Motor neuron (in vitro differentiated cells): ENCODE results near the gene SIK3. TPM values are rescaled to one million over a fixed set of nuclear protein-coding genes. Genes with fewer than 3 reads are reported as not detected.

Source experiments
- ATAC-seq, 8 experiments: fragments of 200-7000 bp; cut with Tn5 transposase; replicated peaks in 6 of 8; 2 replicates each; pipeline ENCODE4 v1.8.0; 2021; ENCODE audit warnings: mild to moderate bottlenecking in 8 of 8, moderate library complexity in 8 of 8
- H3K27ac ChIP-seq, 2 donors: fragments of 250-450 bp; sonication (Bioruptor Pico); 2 replicates each; pipeline ENCODE4 v1.9.0; 2021; ENCODE audit warnings: antibody characterized with exemption in 2 of 2, mild to moderate bottlenecking in 2 of 2, moderate library complexity in 1 of 2
- H3K4me1 ChIP-seq, 2 donors: fragments of 250-450 bp; sonication (Bioruptor Pico); replicated peaks in 1 of 2; 2 replicates each; pipeline ENCODE4 v1.6.1; 2021; ENCODE audit warnings: antibody characterized with exemption in 2 of 2, mild to moderate bottlenecking in 2 of 2, moderate library complexity in 1 of 2
- H3K4me3 ChIP-seq, 5 donors: fragments of 250-450 bp; sonication (Bioruptor Pico); 2 replicates each; pipeline ENCODE4 v1.9.0; 2021; ENCODE audit warnings: antibody characterized with exemption in 5 of 5, mild to moderate bottlenecking in 5 of 5, moderate library complexity in 4 of 5
- WGBS, 10 experiments: fragments of 450-650 bp; shearing (Covaris generic); methylation state at CpG; one replicate each; pipeline ENCODE4 v1.0.0; 2022; 5-methylcytosine and 5-hydroxymethylcytosine counted together
- in situ Hi-C, 9 experiments: fragments of 400-800 bp; cut with MboI; loops; one replicate each; pipeline ENCODE4 v1.15.0; 2021; ENCODE audit warnings: low sequenced_read_pairs in 9 of 9, low pct_unique_long_range_greater_than_20kb in 2 of 9; ENCODE audit not compliant: unreplicated experiment in 9 of 9
- total RNA-seq, 8 experiments: library from RNA; unstranded; fragments of 300-600 nt; gene quantifications; 2 replicates each; pipeline versions ENCODE4 v1.2.3 to v1.2.4, GENCODE V29; 2022

The SIK3 gene
- total RNA-seq, 8 experiments from 2014 or later: 12.7 to 34.3 (median 16.5) TPM

DNA sequence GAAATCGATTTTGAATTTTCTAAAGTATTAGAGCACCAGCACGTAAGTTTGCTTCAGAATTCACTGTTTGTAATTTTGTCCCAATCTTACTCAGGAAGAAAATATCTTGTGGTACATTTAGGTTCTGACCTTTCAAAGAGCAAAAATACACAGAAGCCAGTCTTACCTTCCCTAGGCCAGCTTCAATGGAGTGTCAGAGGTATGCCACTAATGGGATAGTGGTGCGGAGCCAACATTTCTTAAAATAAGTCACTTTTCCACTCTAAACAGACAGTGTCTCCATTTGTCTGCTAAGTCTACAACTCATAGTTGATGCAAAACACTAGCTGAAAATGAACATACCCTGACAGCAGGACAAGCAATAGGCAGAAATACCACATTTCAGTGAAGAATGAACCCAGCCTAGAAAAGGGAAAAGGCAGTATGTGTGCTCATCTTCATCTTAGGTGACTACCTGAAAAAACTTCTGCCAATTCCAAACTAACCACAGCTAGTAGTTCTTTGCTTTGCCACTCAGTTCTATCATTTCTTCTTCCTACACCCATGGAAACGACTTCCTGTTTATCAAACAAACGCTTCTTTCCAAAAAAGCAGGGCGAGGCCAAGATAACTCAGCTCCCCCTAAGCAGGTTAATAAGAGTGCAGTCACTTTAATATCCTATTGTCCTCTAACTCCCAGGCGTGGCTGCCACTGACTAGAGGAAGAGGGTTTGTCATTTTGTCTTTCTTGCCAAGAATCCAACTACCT is 166.8 kb downstream of the SIK3 start:
- Histone ChIP-seq H3K4me3 (no peak overlapping the region), H3K4me1 (peaks cover 0 to 7% of the 10 kb centered on the region in 2 donors), H3K27ac (no peak overlapping the region)
- 46 to 90% (median 85%) methylated on average over 1 to 7 of the region's 7 CpGs; no CpG with 5 or more reads in 1 of the 10 experiments for WGBS, 10 experiments
- in situ Hi-C loops: no loop called here
- ATAC-seq: peak in 2 of 8 experiments; percentile 20 to 67

DNA sequence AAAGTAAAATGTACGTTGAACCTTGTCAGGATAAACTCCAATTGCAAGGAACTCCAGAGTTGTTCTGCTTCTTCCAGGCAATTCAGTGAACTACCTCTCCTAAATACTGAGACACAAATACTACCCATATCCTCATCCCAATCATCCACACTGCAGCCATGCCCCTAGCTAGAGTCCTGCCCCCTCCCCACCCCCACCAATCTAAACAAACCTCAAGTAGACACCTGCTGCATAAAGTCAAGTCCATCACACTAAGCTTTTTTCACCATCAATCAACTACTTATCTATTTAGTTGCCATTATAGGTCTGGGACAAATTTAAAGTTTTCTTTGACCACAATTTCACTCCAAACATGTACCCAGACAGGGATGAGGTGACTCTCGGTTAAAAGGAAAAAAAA is 167.6 kb downstream of the SIK3 start:
- no peak overlapping the region for H3K27ac ChIP-seq
- no peak for ATAC-seq
- in situ Hi-C loops: no loop called here
- H3K4me3 ChIP-seq: no peak overlapping the region
- peaks cover 0 to 7% of the 10 kb centered on the region in 2 donors for H3K4me1 ChIP-seq
- 80 to 100% (median 100%) methylated on average over 1 to 2 of the region's 2 CpGs; no CpG with 5 or more reads in 3 of the 10 experiments for WGBS, 10 experiments

DNA sequence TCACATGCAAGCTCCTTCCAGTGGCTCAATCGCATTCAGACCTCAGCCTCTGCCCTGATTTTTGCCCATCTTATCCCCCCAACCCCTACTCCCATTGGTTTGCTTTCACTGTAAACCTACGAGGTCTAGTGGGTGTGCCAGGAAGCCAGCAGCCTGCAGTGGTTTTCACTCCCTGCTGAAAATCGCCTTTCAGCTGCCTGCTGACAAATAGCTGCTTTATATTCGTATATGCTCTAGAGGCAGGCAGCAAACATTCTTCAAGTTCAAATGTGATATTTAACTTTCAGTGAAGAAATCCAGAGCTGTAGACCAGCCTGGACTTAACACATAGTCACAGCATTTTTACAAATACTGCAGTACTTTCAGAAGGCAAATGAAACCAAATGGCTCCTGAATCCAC is 168.1 kb downstream of the SIK3 start:
- Histone ChIP-seq H3K4me1 (peaks cover 0 to 7% of the 10 kb centered on the region in 2 donors), H3K27ac (no peak overlapping the region), H3K4me3 (no peak overlapping the region)
- ATAC-seq: peak in 5 of 8 experiments; percentile 15 to 72 (median 45)
- 22 to 100% (median 60%) methylated on average over 1 to 4 of the region's 4 CpGs; no CpG with 5 or more reads in 3 of the 10 experiments for WGBS, 10 experiments
- in situ Hi-C loops: no loop called here

DNA sequence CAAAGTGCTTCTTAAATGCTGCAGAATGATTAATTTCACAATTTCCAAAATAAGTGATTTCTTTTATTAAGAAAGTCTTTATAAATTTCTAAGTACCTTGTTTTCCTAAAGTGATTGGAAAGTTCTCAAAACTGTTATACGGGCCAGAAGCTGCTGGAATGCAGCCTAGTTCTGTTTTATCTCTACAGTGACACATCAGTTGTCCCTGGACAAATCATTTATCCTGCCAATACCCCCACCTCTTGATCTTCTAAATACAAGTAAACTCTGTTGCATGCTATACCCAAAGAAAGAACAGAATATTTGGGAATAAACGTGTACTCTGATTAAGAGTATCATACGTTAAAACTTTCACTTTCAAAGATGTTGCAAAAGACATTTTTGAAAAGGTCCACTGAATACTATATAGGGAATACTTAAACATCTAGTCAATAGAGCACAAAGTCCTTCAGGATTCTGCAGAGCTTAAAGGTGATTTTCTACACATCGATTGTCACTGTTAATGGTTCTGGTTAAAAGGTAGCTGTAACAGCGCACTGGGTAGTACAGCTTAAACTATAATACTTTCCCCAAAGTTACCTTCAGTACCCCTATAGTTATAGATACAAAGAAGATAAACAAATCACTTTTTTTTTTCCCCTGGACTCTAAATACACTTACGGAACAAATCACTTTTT is 168.7 kb downstream of the SIK3 start:
- ATAC-seq: no peak
- in situ Hi-C loops: no loop called here
- Histone ChIP-seq H3K4me1 (peaks cover 0 to 7% of the 10 kb centered on the region in 2 donors), H3K27ac (no peak overlapping the region), H3K4me3 (no peak overlapping the region)
- whole genome bisulfite sequencing, 10 experiments: 34 to 92% (median 82%) methylated on average over 3 to 6 of the region's 6 CpGs

DNA sequence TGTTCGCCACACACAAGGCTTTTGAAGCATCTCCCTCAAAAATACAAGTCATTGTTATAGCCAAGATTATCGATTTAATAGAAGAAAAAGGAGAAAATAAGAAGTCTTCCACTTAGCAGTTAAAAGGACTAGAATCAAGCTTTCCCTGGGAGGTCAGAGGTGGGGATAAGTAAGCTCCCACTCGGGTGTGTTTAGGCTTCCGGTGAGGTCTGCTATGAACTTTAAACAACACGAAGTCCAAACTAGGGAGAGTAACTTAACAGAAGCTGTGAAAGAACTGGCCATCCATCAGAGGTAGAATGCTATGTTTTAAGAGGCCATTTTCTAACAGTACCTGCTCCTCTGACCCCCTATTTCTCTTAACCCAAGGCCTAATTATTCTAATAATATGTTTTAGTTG is 169.4 kb downstream of the SIK3 start:
- Histone ChIP-seq H3K27ac (no peak overlapping the region), H3K4me3 (no peak overlapping the region), H3K4me1 (peaks cover 0 to 7% of the 10 kb centered on the region in 2 donors)
- in situ Hi-C loops: no loop called here
- 68 to 100% (median 90%) methylated on average over 1 to 5 of the region's 5 CpGs for WGBS, 10 experiments
- ATAC-seq: no peak

DNA sequence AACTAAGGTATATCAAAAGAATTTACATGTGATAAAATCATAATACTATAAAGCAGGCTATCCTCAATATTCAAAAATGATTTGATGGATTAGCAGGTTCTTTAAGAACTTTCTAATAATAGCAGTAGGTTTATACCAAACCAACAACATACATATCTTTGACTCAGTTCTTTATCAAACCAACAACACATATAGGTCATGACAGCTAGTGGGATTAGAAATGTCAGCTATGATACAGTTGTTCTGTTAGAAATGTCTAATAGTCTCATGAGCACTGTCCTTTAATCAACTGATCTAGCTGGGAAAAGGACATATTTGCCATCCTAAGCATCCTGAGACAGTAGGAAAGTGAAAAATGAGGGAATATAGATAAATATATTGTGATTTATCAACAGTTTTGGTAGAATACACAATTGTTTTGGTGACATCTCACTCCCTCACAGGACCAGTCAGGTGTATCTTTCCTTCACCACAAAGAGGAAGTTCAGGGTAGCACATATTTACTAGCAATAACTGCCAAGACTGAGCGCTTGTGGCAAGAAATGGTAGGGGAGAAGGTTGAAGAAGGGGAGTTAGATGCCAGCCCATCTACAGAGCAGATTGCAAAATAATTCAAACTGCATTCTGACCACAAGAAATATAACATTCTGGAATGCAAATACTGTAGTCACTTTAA is 170.0 kb downstream of the SIK3 start:
- Histone ChIP-seq H3K4me3 (no peak overlapping the region), H3K4me1 (peaks cover 0 to 7% of the 10 kb centered on the region in 2 donors), H3K27ac (no peak overlapping the region)
- WGBS, 10 experiments: 67 to 100% (median 100%) methylated on average over 1 of the region's 1 CpG; no CpG with 5 or more reads in 5 of the 10 experiments
- ATAC-seq: no peak
- in situ Hi-C loops: no loop called here

DNA sequence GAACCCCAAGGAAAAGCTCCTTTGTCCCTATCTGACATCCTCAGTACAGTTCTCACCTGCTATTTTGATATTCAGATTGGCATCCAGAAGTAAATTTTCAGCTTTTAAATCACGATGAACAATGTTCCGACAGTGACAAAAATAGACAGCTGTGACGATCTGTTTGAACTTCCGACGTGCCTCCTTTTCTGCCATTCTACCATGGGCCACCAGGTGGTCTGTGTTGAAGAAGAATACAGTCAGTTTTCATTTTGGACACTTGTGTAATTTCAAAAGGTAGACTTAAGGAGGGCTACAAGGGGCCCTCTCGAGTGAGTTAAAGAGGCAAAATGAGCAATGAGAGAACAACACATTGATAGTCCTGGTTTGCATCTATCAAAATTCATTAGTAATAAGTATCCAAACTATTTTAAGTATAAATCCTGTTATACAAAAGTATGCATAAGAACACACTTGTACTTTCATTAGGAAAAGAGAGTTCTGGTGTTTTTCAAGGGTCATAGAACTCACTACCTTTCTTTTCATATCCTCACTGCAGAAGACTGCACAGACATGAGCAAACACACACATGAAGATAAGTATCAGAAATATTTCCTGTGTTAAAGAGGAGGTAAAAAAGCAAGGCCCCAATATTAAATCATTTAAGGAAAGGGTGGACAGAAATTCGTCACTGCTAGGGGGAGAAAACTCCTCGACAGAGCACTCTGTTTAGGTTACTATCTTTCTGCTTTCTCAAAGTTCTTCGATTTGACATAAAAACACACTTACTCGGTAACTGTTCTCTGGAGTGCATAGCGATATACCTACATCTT is 170.9 kb downstream of the SIK3 start:
- Histone ChIP-seq H3K4me1 (peaks cover 0 to 7% of the 10 kb centered on the region in 2 donors), H3K27ac (no peak overlapping the region), H3K4me3 (no peak overlapping the region)
- in situ Hi-C loops: no loop called here
- 74 to 95% (median 88%) methylated on average over 4 to 11 of the region's 11 CpGs; no CpG with 5 or more reads in 1 of the 10 experiments for WGBS, 10 experiments
- ATAC-seq: no peak

DNA sequence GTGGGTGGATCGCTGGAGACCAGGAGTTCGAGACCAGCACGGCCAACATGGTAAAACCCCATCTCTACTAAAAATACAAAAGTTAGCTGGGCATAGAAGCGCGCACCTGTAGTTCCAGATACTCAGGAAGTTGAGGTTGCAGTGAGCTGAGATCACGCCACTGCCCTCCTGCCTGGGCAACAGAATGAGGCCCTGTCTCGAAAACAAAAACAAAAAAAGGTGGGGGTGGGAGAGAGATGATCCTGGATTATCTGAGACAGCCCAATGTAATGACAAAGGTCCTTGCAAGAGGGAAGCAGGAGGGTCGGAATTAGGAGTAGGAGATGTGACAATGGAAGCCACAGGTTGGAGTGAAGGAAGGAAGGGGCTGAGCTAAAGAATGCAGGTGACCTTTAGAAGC is 173.2 kb downstream of the SIK3 start:
- Histone ChIP-seq H3K4me1 (peaks cover 0 to 2% of the 10 kb centered on the region in 2 donors), H3K4me3 (no peak overlapping the region), H3K27ac (no peak overlapping the region)
- in situ Hi-C loops: no loop called here
- WGBS, 10 experiments: 77 to 100% (median 95%) methylated on average over 1 to 7 of the region's 8 CpGs; no CpG with 5 or more reads in 2 of the 10 experiments
- no peak for ATAC-seq

DNA sequence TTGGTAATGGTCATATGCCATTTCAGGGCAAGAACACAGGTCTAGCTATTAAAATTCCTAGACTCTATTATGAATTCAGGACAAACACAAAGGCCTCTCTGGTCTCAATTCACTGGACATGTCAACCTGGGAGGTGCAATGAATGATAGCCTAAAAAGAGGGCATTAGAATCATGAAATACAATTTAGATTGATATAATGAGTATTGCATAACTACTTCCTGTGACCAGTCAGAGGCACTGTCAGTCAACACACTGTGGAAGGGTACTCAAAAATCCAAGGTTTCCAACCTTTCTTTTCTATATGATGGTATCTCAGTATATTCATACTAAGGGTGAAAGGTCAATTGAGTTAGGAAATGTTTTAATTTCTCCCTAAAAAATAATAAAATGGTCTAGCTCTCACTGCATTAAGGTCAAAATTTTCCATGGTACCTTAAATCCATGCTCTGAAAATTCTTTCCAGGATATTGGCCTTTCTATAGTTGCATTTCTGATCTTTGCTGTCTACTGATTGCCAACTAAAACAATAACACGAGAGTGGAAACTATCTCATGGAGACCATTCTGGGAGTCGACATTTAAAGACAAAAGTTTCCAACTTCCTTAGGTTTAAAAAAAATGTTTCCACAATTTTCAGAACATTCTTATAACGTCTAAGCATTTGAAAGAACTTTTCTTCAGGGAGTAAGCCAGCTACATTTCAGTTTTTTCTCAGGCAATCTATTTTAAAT is 179.1 kb downstream of the SIK3 start:
- H3K4me1 ChIP-seq: no peaks in the 10 kb centered on the region
- H3K4me3 ChIP-seq: no peak overlapping the region
- no peak for ATAC-seq
- H3K27ac ChIP-seq: no peak overlapping the region
- in situ Hi-C loops: no loop called here
- 38 to 100% (median 84%) methylated on average over 1 to 3 of the region's 3 CpGs for whole genome bisulfite sequencing, 10 experiments

DNA sequence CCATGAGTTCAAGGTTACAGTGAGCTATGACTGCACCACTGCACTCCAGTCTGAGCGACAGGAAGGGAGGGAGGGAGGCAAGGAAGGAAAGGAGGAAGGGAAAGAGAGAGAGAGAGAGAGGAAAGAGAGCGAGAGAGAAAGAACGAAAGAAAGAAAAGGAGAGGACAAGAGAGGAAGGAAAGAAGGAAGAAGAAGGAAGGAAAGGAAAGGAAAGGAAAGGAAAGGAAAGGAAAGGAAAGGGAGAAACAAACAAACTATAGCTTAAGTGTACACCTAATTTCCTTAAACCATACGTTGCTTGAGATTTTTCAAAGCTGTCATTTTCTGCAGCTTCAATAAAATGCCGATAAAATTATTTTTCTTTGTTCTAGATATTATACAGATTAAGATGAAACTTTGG is 180.6 kb downstream of the SIK3 start:
- Histone ChIP-seq H3K4me3 (no peak overlapping the region), H3K4me1 (no peaks in the 10 kb centered on the region), H3K27ac (no peak overlapping the region)
- WGBS, 10 experiments: 80 to 100% (median 92%) methylated on average over 1 to 5 of the region's 5 CpGs
- no peak for ATAC-seq
- in situ Hi-C loops: no loop called here

DNA sequence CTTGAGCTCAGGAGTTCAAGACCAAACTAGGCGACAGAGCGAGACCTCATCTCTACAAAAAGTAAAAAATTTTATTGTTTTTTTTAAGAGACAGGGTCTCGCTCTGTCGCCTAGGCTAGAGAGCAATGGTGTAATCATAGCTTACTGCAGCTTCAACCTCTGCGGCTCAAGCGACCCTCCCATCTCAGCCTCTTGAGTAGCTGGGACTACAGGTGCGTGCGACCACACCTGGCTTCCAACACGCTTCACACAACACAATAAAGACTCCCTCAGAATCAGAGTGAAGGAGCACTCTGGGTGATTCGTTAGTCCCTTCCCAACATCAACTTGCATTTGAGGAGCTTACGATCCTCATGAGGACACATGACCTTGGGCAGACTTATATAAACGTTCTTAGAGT is 181.3 kb downstream of the SIK3 start:
- Histone ChIP-seq H3K4me1 (no peaks in the 10 kb centered on the region), H3K4me3 (no peak overlapping the region), H3K27ac (no peak overlapping the region)
- in situ Hi-C loops: no loop called here
- ATAC-seq: no peak
- 87 to 100% (median 94%) methylated on average over 1 to 12 of the region's 12 CpGs; no CpG with 5 or more reads in 2 of the 10 experiments for WGBS, 10 experiments

DNA sequence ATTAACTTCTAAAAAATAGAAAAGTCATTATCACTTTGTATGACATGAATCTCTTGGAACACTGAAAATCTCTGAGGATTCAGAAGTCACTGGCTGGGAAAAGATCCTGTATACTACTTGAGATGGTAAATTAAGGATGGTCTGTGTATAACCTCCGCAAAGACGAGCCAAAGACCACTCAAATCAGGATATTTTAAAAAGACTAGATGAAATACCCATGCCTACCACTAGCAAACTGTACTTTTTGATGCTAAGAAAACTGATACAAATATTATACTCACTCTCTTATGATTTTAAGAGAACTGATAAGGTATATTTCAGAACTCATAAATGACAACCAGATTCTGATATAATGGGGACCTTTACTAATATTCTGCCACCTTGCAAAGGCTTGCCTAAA is 182.2 kb downstream of the SIK3 start:
- 87 to 100% (median 100%) methylated on average over 2 of the region's 2 CpGs; no CpG with 5 or more reads in 6 of the 10 experiments for WGBS, 10 experiments
- ATAC-seq: no peak
- H3K27ac ChIP-seq: no peak overlapping the region

More for the DNA sequence above, 182.2 kb downstream of the SIK3 start:
- Histone ChIP-seq H3K4me3 (no peak overlapping the region), H3K4me1 (no peaks in the 10 kb centered on the region)
- in situ Hi-C loops: no loop called here
